Activated CD4-positive, alpha-beta T cell treated with anti-CD3 and anti-CD28 coated beads for 4 hours (primary cell): Measurements from ENCODE around the gene ERVV-1.
A peak's percentile ranks its signal among the peaks of the same experiment; 100 is the strongest.
"Not testable (repeated sequence)": the region's sequence is repeated elsewhere in the genome, so short reads cannot be mapped to it uniquely, and the experiment has no call there.

Source experiments
- DNase-seq, 2 donors: peaks; one replicate each; pipeline ENCODE4 v3.0.0-alpha.2; 2020

The ERVV-1 gene

DNA sequence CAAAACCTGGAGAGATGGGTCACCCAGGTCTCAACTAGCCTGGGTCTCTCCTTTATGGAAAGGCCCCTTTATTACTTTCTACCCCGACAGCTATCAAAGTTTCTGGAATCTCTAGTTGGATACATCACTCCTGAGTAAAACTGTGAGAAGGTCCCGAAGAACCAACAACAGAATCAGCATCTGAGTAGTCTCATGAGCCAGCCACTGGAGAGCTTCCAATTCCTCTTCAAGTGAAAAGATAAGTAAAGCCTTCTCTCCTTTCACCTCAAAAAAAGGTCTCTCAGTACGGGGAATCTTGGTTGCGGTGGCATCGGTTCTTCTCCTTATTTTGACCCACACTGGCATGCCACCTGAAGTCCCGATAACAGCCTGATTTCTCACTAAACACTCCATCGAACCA lies at the start of gene ERVV-1:
TSS of gene ERVV-1 (plus strand) at position 301 of the 400 bp plus-strand sequence. CDS start 170 bp downstream, outside the sequence.
- DNase-seq: no peak

- no peak for DNase-seq
Measured at GRCh38 chr19:52967772-52968171, 45.9 kb upstream of the ERVV-1 start.

- DNase-seq: no peak
Measured at GRCh38 chr19:52981329-52981728, 32.4 kb upstream of the ERVV-1 start.

DNA sequence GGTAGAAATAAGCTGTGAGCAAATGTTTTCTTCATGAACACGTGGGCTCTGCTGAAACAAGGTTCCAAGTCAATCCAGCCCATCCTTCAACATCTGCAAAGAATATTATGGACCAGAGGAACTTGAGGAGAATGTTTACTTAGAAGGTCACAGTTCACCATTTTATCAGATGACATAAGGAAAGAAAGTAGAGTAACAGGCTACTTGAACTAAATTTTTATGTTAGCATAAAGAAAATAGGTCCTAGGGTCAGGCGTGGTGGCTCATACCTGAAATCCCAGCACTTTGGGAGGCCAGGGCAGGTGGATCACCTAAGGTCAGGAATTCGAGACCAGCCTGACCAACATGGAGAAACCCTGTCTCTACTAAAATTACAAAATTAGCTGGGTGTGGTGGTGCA lies 30.6 kb upstream of the ERVV-1 start:
- DNase-seq: not testable (repeated sequence)

- no peak for DNase-seq
Measured at GRCh38 chr19:52987221-52987620, 26.5 kb upstream of the ERVV-1 start.

GRCh38 chr19:52988506-52988905 lies 25.2 kb upstream of the ERVV-1 start:
- no peak for DNase-seq

- DNase-seq: no peak
Measured at GRCh38 chr19:52990759-52991418, 22.8 kb upstream of the ERVV-1 start.

GRCh38 chr19:52991484-52991883 lies 22.2 kb upstream of the ERVV-1 start:
- no peak for DNase-seq

DNA sequence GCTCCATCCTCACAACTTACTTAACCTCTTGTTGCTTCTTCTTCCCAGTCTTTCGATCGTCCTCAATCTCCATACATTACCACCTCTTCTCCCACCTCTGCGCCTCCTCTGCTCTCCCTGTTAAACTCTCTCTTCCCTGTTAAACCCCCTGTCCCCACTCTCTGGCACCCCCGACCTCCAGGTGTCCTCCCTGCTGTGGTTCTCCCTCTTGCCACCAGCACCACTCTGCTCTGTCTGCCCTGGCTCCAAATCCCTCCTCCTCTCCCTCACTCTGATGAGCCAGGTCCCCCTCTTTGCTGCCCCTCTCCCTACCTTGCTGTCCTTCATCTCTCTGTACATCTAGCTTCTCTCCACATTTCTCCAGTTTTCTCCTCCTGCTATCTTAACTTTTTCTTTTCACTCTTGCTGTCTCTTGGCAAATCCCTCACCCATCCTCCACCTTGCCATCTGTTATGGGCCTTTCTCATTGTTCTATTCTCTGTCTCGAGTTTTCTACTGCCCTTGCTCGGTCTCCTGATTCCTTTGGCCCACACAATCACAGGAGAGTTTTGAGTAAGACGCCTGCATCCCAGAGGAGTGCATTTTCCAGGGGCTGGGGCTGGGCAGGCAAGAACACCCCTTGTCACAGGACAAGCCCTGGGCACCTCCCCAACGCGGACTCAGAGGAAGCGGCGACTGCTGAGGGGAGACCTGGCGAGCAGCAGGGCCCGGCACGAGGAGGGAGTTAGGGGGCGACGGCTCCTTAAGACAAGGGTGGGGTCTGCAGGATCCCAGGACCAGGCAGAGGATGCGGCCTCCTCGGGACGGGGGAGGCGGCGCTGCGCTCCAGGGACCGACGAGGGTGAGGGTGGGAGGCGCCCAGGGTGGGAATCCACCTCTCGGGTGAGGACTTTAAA lies 21.4 kb upstream of the ERVV-1 start:
- no peak for DNase-seq

DNA sequence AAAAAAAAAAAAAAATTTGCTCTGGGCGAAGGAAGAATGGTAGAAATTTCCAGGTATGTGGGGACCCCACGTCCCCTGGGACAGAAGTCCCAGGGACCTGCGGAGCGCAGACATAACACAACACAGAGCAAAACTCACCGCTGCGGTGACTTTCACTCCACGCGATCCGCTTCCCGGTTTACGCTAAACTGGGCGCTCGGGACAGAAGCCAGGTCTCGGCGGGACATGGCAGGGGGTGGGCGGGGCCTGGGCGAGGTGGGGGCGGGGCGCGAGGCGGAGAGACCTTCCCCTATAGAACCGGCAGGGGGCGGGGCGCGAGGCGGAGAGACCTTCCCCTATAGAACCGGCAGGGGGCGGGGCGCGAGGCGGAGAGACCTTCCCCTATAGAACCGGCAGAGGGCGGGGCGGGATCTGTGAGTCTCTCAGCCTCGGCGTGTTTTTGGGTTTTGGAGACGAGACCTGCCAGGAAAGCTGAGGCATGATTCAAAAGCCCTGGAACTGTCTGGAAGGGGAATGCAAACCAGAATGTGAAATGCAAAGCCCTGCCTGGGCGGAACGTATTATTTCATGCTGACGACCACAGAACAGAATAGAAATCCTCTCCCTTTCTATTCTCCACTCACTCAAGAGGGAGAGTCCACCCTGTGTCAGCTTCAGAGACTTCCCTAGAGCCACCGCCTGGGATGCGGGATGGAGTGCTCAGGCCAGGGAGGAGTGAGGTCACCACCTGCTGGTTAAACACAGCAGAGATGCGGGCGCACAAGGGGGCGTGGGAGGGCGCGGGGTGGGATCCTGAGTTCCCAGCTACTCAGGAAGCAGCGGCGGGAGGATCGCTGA lies 20.2 kb upstream of the ERVV-1 start:
- DNase-seq: peak; percentile 72 to 78

- DNase-seq: no peak
Measured at GRCh38 chr19:52995711-52996110, 18.0 kb upstream of the ERVV-1 start.

- DNase-seq: no peak
Measured at GRCh38 chr19:52997975-52998374, 15.7 kb upstream of the ERVV-1 start.

GRCh38 chr19:53002479-53002878 lies 11.2 kb upstream of the ERVV-1 start:
- DNase-seq: no peak

DNA sequence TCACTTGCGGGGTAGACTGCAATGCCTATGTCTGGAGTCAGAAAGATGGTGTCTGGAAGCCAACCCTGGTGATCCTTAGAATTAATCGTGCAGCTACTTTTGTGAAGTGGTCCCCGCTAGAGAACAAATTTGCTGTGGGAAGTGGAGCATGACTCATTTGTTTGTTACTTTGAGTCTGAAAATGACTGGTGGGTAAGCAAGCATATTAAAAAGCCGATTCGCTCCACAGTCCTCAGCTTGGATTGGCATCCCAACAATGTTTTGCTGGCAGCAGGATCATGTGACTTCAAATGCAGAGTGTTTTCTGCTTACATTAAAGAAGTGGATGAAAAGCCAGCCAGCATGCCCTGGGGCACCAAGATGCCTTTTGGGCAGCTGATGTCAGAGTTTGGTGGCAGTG lies 9.5 kb upstream of the ERVV-1 start:
- DNase-seq: no peak

DNA sequence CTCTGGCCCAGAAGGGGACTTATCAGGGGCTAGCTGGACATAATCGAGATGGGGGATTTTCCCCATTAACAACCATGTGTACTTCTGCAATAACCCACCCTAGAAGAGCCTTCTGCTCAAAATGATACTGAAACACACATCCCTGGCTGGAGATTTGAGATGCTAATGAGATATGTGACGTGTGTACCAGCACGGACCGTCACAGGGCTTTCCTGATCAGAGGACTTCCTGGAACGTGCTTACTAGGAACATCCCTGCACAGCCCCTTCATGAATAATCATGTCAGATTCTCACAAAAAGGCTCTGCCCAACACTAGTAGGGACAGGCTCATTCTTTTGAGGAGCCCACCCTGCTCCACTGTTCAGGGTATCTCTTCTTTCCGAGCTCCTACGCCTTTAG lies 6.5 kb upstream of the ERVV-1 start:
- no peak for DNase-seq

GRCh38 chr19:53007606-53008005 lies 6.1 kb upstream of the ERVV-1 start:
- no peak for DNase-seq

GRCh38 chr19:53008061-53008778 lies 5.5 kb upstream of the ERVV-1 start:
- DNase-seq: no peak

GRCh38 chr19:53010494-53010893 lies 3.2 kb upstream of the ERVV-1 start:
- no peak for DNase-seq

GRCh38 chr19:53012006-53012405 lies 1.7 kb upstream of the ERVV-1 start:
- DNase-seq: no peak

GRCh38 chr19:53015159-53015558 lies 1.4 kb downstream of the ERVV-1 start:
- DNase-seq: no peak

- no peak for DNase-seq
Measured at GRCh38 chr19:53015730-53016129, 2.0 kb downstream of the ERVV-1 start.

DNA sequence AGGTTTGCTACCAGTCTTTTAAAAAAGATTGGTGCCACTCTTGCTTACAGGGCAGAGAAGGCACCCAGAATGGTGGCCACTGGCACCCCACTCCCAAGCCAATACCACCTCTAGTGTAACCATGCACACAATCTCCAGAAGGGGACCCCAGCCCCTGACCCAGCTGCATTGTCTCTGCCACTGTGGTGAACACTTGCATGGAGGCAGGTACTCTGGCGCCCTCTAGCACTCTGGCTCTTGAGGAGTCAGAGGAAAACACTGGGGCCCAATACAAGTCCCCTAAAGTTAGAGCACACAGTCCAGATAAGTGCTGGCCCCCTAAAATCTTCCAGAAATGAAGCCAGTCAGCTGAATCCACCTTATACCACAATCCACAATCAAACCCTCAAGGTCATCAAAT lies 6.0 kb downstream of the ERVV-1 start:
- DNase-seq: peak in 1 of 2 donors; percentile 3

- DNase-seq: not testable (repeated sequence)
Measured at GRCh38 chr19:53028306-53028705, 14.6 kb downstream of the ERVV-1 start.
